Pancreas (tissue), 10 donors: Measurements from ENCODE around the gene UBAP1. TPM values are rescaled to one million over a fixed set of nuclear protein-coding genes. Genes with fewer than 3 reads are reported as not detected.
"Not testable (repeated sequence)": the region's sequence is repeated elsewhere in the genome, so short reads cannot be mapped to it uniquely, and the experiment has no call there.

Experiments
- ATAC-seq, 4 donors: fragments of 200-7000 bp; cut with Tn5 transposase; one replicate each; pipeline versions ENCODE4 v1.8.0 to v1.9.1; 2020; ENCODE audit warnings: mild to moderate bottlenecking in 4 of 4, moderate library complexity in 4 of 4
- DNase-seq, 6 donors: peaks; one replicate each; pipeline ENCODE4 v3.0.0-alpha.2; 2020
- FAIRE-seq: peaks from 2 replicates; lab custom pipeline; 2012; peaks lifted over from hg19 to GRCh38; lab: Jason Lieb, UNC
- H3K27ac ChIP-seq, 4 donors: fragments of 200-600 bp; sonication (generic); 1 replicate in 3 of 4; 2 replicates in 1 of 4; pipeline versions ENCODE4 v1.5.0 to v1.8.0; 2020
- H3K27me3 ChIP-seq, 4 donors: fragments of 200-600 bp; one replicate each; pipeline ENCODE4 v1.8.0; 2021
- H3K36me3 ChIP-seq, 3 donors: fragments of 200-600 bp; sonication (generic) in 1 of 3; one replicate each; pipeline versions ENCODE4 v1.5.0 to v1.8.0; 2020 to 2021
- H3K4me1 ChIP-seq, 3 donors: fragments of 200-600 bp; one replicate each; pipeline ENCODE4 v1.8.0; 2021
- H3K4me3 ChIP-seq, 4 donors: fragments of 200-600 bp; sonication (generic) in 2 of 4; one replicate each; pipeline versions ENCODE4 v1.5.0 to v1.8.0; 2020 to 2021
- H3K9me3 ChIP-seq, 4 donors: fragments of 200-600 bp; one replicate each; pipeline ENCODE4 v1.8.0; 2021
- CTCF ChIP-seq, 4 donors: fragments of 200-600 bp; sonication (generic) in 3 of 4; IDR thresholded peaks; one replicate each; pipeline versions ENCODE4 v1.5.0 to v1.8.0; 2021; ENCODE audit warnings: antibody characterized with exemption in 4 of 4
- WGBS, 2 donors: extraction: QIAGEN DNeasy Blood & Tissue Kit; methylation state at CpG; one replicate each; pipeline ENCODE4 v1.1.7; 2013; 5-methylcytosine and 5-hydroxymethylcytosine counted together
- intact Hi-C, 3 donors: fragments of 100-400 bp; cut with DNase I; formaldehyde crosslinking; loops; one replicate each; pipeline versions ENCODE4 v1.11.1 to v1.14.2; 2022
- polyA plus RNA-seq, 2 donors: library from polyadenylated mRNA; stranded (reverse); fragments of 200-250 nt; gene quantifications; one replicate each; pipeline ENCODE4 v1.2.3, GENCODE V29; 2013
- total RNA-seq, 6 donors: library from RNA; stranded (reverse); fragmentation: NEBNext Ultra II Directional in 4 of 6; extraction: Animal tissue kit (Norgen Biotek cat#: 25700) in 4 of 6; gene quantifications; one replicate each; pipeline versions ENCODE4 v1.2.1 to v1.2.4, GENCODE V29; 2021 to 2023
- donor health status: healthy with polysubstance abuse.
- donor health status: DM: no; HTN: no; CAD: no; lungs with moderate emphysema.
- donor health status: DM: no; HTN: no; CAD: no.
- donor health status: control.
- donor health status: control.
- donor health status: Bipolar disorder and iron deficiency.
- donor health status: DM: yes; HTN: yes; CAD: no.
- donor health status: DM: no; HTN: no; CAD: no.
- donor health status: DM: no; HTN: no; CAD: no.
- donor health status: DM: yes; HTN: yes; CAD: no.

UBAP1 gene
- total and polyA plus RNA-seq, 8 donors: 12.1 to 25.6 (median 17.0) TPM

- FAIRE-seq: no peak
- no peak for DNase-seq
Measured at GRCh38 chr9:34216325-34216724, 37.5 kb downstream of the UBAP1 start.

GRCh38 chr9:34217015-34217414, 38.2 kb downstream of the UBAP1 start:
- H3K9me3 ChIP-seq, H3K4me1 ChIP-seq, H3K27me3 ChIP-seq, H3K4me3 ChIP-seq, intact Hi-C loops, DNase-seq, H3K27ac ChIP-seq, ATAC-seq, H3K36me3 ChIP-seq, FAIRE-seq: not testable (repeated sequence)
- 93 to 94% methylated on average over 2 of the region's 2 CpGs for WGBS, 2 donors

More at GRCh38 chr9:34216325-34216724, 37.5 kb downstream of the UBAP1 start:
- Histone ChIP-seq H3K27ac (no peak overlapping the region), H3K4me3 (no peak overlapping the region), H3K27me3 (no peaks in the 10 kb centered on the region), H3K36me3 (no peaks in the 10 kb centered on the region), H3K9me3 (no peaks in the 10 kb centered on the region), H3K4me1 (no peaks in the 10 kb centered on the region)
- intact Hi-C loops: no loop called here
- 96 to 98% methylated on average over 3 of the region's 3 CpGs for WGBS, 2 donors
- no peak for ATAC-seq
- no peak for TF ChIP-seq CTCF (IDR thresholded peaks at IDR 0.05)

- no peak for TF ChIP-seq CTCF (IDR thresholded peaks at IDR 0.05)
- intact Hi-C loops: no loop called here
- Histone ChIP-seq H3K27ac (no peak overlapping the region), H3K4me3 (no peak overlapping the region), H3K36me3 (no peaks in the 10 kb centered on the region), H3K9me3 (no peaks in the 10 kb centered on the region), H3K4me1 (no peaks in the 10 kb centered on the region), H3K27me3 (no peaks in the 10 kb centered on the region)
- DNase-seq (no peak), FAIRE-seq (no peak), ATAC-seq (no peak)
- WGBS, 2 donors: 87 to 90% methylated on average over 5 of the region's 5 CpGs
Measured at GRCh38 chr9:34218446-34218845, 39.6 kb downstream of the UBAP1 start.

- ATAC-seq (no peak), DNase-seq (no peak), FAIRE-seq (no peak)
- Histone ChIP-seq H3K27ac (no peak overlapping the region), H3K36me3 (no peaks in the 10 kb centered on the region), H3K9me3 (no peaks in the 10 kb centered on the region), H3K4me3 (no peak overlapping the region), H3K4me1 (no peaks in the 10 kb centered on the region), H3K27me3 (no peaks in the 10 kb centered on the region)
- WGBS, 2 donors: 87 to 100% methylated on average over 1 of the region's 1 CpG
- no peak for TF ChIP-seq CTCF (IDR thresholded peaks at IDR 0.05)
- intact Hi-C loops: no loop called here
Measured at GRCh38 chr9:34219421-34219820, 40.6 kb downstream of the UBAP1 start.

- no peaks in the 10 kb centered on the region for H3K36me3 ChIP-seq
- WGBS, 2 donors: 91 to 92% methylated on average over 8 of the region's 8 CpGs
- no peak for FAIRE-seq
Measured at GRCh38 chr9:34220218-34220617, 41.4 kb downstream of the UBAP1 start.

More at GRCh38 chr9:34220218-34220617, 41.4 kb downstream of the UBAP1 start:
- H3K27ac ChIP-seq: no peak overlapping the region
- H3K4me1 ChIP-seq: no peaks in the 10 kb centered on the region
- ATAC-seq: no peak
- DNase-seq: no peak
- H3K4me3 ChIP-seq: no peak overlapping the region
- H3K27me3 ChIP-seq: no peaks in the 10 kb centered on the region
- intact Hi-C loops: no loop called here
- TF ChIP-seq CTCF (IDR thresholded peaks at IDR 0.05): no peak
- no peaks in the 10 kb centered on the region for H3K9me3 ChIP-seq
